Right renal pelvis (tissue), 4 donors: ENCODE data around the gene RASAL1. TPM values are rescaled to one million over a fixed set of nuclear protein-coding genes. Genes with fewer than 3 reads are reported as not detected.

Experiments
- DNase-seq, 4 donors: peaks; one replicate each; pipeline ENCODE4 v3.0.0-alpha.2; 2013; ENCODE audit warnings: low read depth in 4 of 4, low spot score in 3 of 4, missing footprints in 1 of 4
- polyA plus RNA-seq, 4 donors: library from polyadenylated mRNA; unstranded; fragments of 120-200 nt; gene quantifications; one replicate each; pipeline ENCODE4 v1.2.1, GENCODE V29; 2013; ENCODE audit not compliant: insufficient read length in 4 of 4

Gene RASAL1
- polyA plus RNA-seq, 4 donors, result 7.7 to 11.6 (median 10.3) TPM

DNA sequence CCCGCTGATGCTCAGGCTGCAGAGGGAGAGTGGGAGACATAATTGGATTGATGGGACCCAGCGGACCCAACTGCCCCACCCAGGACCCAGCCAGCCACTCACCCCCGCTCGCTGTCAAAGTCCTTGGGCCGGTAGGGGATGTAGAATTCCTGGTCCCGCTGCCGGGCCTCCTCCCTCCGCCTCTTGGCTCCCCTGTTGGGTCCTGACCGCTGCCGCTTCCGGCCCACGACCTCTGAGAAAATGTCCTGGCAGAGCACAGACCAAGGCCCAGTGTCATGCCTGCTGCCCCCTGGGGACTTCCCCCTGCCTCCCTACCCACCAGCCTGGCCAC lies 27.4 kb upstream of the RASAL1 start:
- no peak for DNase-seq

DNA sequence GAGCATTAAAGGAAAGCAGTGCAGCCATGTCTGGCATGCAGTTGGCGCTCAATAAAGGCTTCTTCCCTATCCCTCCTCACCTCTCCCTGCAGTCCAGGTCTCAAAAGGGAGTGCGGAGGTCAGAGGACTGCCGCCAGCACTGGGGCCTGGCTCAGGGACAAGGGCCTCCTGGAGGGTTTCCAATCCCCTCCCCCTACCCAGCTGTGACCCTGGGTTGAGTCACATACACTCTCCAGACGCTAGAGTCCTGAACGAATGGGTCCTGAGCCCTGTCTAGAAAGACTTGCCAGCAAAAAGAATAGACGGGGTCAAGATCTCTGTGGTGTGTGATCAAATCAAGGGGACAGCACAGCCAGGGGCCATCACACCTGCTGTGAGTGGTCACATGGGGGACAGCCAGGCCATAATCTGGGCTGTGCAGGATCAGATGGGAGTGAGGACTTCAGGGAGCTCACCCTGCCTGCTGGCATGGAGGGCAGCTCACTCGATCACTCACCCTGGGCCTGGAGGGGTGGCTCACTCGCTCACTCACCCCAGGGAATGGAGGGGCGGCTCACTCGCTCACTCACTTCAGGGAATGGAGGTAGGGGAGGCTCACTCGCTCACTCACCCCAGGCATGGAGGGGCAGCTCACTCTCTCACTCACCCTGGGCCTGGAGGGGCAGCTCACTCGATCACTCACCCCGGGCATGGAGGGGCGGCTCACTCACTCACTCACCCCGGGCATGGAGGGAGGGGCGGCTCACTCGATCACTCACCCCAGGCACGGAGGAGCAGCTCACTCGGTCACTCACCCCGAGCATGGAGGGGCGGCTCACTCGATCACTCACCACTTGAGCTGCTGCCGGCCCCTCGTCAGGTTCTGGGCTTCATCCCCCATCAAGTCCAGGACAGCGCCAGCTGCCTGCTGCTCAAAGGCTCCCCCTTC lies 26.8 kb upstream of the RASAL1 start:
- no peak for DNase-seq

DNA sequence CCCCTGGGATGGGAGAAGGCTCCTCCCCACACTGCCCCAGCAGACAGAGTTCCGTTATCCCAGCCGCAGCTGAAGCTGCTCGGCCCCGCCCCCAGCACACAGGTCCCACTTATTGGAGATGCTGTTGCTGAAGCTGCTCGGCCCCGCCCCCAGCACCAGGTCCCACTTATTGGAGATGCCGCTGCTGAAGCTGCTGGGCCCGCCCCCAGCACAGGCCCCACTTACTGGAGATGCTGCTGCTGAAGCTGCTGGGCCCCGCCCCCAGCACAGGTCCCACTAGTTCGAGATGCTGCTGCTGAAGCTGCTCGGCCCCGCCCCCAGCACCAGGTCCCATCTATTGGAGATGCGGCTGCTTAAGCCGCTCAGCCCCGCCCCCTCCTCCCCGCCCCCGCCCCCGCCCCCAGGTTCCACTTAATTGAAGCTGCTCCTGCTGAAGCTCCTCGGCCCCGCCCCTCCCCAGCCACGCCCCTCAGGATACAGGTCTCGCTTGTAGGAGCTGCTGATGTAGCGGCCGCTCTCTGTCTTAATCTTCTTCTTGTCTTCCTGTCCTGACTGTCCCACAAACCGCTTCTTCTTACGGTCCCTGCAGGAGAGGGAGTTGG lies 26.0 kb upstream of the RASAL1 start:
- DNase-seq, result no peak

DNA sequence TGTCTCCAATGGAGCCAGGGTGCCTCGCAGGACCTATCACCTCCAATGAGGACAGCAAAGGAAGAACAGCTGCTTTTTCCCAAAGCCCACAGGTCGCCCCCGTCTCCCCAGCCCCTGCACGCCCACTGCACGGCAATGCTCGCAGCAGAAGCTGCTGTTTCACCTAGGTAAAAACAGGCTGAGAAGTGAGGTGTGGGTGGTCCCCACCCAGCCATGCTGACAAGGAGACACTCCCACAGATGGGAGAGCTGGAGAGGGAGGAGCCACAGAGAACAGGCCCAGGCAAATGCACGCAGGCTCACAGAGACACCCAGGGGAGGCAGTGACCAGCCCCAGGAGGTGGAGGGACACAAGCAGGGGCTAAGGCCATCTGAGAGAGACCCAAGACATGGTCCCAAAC lies 24.4 kb upstream of the RASAL1 start:
- no peak for DNase-seq

DNA sequence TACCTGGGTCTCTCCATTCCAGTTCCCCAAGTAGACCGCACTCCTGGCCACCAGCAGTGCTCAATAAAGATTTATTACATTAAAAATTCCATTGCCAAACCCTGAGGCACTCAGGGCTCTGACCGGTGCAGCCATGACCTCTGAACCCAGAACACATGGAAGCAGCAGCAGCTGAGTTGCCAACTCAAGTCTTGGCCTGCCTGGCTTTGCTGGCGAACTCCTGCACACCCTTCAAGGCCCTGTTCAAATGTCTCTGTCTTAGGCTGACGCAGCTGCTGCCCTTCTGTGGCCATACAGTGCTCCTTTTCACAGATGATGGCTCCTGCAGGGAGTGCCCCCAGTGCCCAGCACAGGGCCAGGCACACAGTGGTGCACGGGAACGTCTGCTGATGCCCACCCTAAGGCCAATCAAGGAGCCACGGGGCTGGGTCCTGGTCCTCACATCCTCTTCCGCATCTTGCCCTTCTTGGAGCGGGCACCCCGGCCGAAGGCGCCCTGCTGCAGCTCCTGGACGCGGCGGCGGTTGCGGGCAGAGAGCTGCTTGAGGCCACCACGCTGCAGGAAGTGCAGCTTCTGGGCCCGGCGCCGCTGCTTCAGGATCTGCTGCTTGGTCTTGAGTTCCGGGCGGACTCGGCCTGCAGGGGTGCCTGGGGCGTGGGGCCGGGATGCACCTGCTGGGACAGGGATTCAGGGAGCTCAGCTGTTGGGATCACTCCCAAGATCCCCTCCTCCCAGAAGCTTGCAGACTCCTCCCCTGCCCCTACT lies 23.1 kb upstream of the RASAL1 start:
- DNase-seq, result no peak

DNA sequence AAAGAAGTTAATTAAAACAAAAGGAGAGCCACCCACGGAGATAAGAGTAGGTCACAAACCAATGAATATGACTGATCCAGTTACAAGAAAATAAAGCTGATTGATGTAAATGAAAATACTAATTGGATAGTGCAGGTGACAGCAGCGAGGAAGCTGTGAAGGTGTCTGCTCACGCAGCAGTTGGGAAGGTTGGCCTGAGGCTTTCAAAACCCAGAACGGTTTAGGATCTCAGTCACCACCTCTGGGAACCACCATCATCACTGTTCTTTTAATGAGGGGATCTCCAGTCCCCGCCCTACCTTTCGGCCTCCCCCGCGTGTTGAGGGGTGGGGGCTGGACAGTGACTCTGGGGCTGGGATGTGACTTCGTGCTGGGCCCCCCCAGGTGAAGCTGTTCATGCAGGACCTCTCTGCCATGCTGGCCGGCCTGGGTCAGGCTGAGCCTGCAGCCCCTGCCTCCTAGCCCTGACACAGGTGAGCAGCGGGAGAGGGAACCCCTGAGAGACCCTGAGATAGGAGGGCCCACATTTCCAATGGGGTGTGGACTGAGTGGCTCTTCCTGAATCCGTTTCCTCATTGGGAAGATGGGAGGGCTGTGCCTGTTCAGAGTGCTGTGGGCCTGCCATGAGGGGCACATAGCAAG lies 21.8 kb upstream of the RASAL1 start:
- no peak for DNase-seq

DNA sequence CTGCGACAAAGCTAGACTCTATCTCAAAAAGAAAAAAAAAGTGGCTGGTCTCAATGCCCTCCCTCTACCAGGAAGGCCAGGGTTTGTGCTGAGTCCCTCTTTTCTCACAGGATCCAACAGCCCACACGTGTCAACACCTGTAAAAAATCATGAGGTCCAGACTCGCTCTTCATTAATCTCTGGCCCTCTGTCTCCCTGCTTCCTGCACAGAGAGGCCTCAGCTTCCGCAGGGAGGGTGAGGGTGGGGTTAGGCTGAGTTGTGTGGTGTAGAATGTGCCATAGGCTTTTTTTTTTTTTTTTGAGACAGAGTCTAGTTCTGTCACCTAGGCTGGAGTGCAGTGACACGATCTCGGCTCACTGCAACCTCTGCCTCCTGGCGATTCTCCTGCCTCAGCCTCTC lies 20.1 kb upstream of the RASAL1 start:
- no peak for DNase-seq

DNA sequence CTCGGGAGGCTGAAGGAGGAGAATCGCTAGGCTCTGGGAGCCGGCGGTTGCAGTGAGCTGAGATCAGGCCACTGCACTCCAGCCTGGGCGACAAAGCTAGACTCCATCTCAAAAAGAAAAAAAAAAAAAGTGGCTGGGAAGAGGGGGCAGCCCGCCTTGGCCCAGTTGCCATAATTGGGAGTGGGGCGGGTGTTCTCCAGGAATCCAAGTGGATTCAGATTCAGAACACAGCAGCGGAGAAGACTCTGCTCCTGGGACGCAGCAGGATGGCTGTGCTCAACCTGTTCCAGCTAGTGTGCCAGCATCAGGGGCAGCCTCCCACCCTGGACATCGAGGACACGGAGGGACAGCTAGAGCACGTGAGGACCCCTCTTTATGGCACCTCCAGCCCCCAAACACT lies 19.5 kb upstream of the RASAL1 start:
- DNase-seq, result no peak

DNA sequence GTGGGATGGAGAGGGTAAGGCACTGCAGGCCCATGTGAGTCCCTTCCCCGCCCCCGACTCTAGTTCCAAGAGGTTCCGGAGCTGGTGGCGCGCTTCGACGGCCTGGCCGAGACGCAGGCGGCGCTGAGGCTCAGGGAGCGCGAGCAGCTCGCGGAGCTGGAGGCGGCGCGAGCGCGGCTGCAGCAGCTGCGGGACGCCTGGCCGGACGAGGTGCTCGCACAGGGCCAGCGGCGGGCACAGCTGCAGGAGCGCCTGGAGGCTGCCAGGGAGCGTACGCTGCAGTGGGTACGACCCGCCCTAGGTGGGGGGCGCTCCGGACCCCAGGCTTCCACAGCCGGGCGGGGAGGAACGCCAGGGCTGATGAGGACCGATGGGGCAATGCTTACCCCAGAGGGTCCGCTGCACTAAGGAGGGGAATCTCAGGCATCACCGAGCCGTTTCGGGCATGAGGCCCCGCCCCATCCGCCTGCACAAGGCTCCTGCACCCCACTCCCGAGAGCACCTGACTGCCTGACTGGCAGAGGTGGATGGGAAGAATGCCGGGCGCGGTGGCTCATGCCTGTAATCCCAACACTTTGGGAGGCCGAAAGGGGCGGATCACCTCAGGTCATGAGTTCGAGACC lies 18.9 kb upstream of the RASAL1 start:
- no peak for DNase-seq

DNA sequence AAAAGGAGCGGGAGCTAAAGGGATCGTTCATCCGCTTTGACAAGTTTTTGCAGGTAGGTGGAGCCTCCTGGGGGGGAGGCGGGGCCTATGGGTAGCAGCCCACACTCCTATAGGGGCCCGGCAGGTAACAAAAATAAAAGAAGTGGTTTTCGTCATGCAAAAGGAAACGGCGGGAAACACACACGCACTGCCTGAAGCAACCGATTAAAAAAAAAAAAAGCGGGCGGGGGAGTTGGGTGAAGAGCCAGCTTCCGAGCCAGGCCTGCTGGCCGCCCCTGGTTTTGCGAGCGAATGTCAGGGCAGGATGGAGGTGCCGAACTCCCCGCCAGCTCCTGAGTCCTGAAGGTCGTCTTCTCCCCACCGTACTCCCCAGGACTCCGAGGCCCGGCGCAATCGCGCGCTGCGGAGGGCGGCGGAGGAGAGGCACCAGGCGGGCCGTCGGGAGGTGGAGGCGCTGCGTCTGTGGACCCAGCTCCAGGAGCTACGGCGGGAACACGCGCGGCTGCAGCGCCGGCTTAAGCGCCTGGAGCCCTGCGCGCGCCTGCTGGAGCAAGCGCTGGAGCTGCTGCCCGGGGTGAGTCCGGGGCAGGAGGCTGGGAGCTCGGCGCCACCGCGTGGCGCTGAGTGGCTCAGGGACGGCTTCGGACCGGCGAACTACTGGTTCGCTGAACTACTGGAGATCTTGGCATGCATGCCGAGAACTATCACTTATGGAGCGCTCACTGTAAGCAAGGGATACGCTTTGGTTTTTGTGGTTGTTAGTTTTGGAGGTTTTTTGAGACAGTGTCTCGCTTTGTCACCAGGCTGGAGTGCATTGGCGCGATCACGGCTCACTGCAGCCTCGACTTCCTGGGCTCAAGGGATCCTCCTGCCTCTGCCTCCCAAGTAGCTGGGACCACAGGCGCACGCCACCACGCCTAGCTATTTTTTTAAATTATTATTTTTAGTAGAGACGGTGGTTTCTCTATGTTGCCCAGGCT lies 17.6 kb upstream of the RASAL1 start:
- no peak for DNase-seq

DNA sequence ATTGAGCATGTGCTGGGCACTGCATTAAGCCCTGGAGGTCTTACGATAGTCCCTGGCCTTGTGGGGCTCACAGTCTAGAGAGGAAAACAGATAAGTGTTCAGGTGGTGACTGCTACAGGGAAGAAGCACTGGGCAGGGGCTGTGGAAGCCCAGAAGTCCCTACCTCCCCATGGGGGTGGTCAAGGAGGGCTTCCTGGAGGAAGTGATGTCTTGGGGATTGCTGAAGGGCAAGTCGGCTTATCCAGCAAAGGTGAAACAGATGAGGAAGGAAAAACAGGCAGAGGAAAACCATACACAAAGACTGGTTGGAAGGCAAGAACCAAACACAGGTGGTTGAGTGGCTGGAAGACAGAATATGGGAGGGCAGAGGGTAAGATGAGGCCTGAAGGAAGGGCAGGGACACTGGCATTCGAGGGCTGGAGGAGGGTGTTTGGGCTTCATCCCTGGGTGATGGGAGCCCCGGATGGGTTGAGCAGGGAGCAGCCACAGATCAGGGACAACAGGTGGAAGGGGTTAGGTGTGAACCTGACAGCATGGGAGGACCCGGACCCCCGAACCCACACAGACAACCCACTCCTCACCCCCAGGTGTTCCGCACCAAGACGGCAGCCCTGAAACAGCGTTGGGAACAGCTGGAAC lies 16.8 kb upstream of the RASAL1 start:
- DNase-seq, result no peak

DNA sequence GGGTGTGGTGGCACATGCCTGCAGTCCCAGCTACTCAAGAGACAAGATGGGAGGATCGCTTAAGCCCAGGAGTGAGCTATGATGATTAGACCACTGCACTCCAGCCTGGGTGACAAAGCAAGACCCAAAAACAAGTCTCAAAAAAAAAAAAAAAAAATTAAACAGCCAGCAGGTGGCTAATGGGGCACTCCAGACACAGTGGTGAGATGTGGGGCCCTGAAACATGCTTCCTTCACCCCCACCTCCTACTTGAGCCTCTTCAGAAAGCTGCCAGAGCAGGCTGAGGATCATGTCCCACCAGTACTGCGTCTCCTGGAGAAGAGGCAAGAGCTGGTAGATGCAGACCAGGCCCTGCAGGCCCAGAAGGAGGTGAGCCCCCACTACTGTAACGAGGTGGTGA lies 16.1 kb upstream of the RASAL1 start:
- no peak for DNase-seq

DNA sequence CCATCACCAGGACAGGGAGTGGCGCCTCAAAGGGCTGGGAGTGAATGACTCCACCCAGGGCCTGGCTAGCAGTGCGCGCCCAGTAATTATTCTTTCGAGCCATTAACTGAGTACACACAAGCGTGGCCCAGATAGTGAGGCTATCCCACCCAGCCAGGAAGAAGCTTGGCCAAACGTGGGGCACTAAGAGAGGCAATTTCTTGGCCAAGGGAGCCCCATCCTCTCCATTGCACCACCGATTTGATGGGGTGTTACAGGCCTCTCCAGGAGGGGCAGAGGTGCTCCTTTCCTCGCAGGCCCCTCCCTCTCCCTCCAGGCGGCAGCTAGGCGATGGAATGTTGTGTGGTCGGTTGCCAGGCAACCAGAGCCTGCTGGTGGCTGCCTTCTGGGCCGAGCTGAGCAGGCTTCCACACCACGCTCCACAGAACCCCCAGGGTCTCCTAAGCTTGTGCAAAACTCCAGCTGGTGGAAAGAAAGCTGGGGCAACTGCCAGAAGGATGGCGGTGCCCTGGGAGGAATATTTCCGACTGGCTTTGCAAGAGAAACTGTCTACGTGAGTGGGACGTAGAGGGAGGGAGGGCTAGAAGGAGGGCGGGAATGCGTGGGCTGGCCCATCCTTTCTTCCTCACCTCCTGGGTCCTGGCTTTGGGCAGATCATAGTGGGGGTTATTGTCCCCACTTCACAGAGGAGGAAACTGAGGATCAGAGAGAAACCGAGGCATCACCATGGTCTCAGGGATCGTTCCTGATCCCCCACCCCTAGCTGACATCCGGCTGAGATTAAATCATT lies 14.0 kb upstream of the RASAL1 start, which contains the start of gene CFAP73:
TSS of gene CFAP73 (plus strand) at position 364 of the 790 bp plus-strand sequence. CDS start at position 498, 134 bp downstream.
- peak; percentile 80 to 89 (median 83) for DNase-seq

DNA sequence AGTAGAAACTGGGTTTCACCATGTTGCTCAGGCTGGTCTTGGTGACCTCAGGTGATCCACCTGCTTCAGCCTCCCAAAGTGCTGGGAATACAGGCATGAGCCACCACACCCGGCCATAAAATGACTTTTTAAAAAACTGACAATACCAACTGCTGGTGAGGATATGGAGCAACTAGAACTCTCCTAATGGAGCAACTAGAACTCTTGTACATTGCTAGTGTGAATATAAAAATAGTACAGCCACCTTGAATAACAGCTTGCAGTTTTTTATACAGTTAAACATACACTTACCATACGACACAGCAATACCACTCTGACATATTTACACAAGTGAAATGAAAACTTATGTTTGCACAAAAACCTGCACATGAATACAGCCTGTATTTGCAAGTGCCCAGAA lies 11.4 kb upstream of the RASAL1 start:
- no peak for DNase-seq

DNA sequence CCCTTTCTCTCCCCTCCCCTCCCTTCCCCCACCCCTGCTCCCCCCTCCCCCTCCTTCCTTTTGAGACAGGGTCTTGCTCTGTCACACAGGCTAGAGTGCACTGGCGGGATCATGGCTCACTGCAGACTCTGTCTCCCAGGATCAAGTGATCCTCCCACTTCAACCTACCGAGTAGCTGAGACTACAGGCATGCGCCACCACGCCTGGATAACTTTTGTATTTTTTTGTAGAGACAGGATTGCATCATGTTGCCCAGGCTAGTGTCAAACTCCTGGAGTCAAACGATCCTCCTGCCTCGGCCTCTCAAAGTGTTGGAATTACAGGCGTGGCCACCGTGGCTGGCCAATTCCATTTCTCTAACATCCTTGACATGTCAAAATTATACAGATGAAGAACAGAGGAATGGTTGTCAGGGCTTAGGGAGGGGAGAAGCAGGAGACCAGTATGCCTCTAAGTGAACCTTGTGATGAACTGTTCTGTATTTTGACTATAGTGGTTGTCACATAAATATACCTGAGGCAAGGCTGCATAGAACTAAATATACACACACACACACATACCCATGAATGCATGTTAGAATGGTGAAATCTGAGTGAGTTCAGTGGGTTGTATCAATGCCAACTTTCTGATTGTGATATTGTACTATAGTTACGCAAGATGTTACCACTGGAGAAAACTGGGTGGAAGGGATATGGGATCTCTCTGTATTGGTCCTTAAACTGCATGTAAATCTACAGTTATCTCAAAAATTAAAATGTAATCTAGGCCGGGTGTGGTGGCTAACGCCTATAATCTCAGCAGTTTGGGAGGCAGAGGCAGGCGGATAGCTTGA lies 10.4 kb upstream of the RASAL1 start:
- no peak for DNase-seq

DNA sequence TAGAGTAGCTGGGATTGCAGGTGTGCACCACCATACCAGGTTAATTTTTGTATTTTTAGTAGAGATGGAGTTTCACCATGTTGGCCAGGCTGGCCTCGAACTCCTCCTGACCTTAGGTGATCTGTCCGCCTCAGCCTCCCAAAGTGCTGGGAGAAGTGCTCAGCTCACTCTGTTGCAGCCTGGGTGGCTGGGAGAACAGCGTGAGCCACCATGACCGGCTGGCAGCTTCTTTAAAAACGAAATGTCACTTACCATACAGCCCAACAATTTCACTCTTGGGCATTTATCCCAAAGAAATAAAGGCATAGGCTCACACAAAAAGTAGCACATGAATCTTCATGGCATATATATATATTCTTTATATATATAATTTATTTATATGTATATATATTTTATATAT lies 9.2 kb upstream of the RASAL1 start:
- no peak for DNase-seq

DNA sequence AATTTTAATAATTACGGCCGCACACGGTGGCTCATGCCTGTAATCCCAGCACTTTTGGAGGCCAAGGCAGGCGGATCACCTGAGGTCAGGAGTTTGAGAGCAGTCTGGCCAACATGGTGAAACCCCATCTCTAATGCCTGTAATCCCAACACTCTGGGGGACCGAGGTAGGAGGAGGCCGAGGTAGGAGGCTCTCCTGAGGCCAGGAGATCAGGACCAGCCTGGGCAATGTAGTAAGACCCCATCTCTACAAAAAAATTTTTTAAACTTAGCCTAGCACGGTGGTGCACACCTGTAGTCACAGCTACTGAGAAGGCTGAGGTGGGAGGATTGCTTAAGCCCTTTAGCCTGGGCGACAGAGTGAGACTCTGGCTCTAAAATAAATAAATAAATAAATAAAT lies 8.4 kb upstream of the RASAL1 start:
- DNase-seq, result no peak
